HepG2 (cell line): Measurements from ENCODE around the gene NOP14. TPM values are rescaled to one million over a fixed set of nuclear protein-coding genes. Genes with fewer than 3 reads are reported as not detected.

ENCODE experiments used
- ATAC-seq: fragments of 200-7000 bp; cut with Tn5 transposase; 3 replicates; pipeline ENCODE4 v1.9.1; 2020; ENCODE audit warnings: mild to moderate bottlenecking, moderate library complexity
- BruUV-seq: library from RNA; stranded (reverse); fragments of 400-500 nt; replicated peaks from 2 replicates; lab custom pipeline; 2021; lab: Mats Ljungman, UMichigan
- CTCF ChIA-PET: fragments of 300-600 bp; formaldehyde crosslinking; extraction: SDS; loops from one replicate; lab custom pipeline; 2021; ENCODE audit warnings: low total read pairs, inconsistent platforms, low intra/inter-chr PET ratio; lab: Yijun Ruan, JAX
- POLR2A ChIA-PET: fragments of 350-600 bp; sonication (Branson Sonifier 250); formaldehyde crosslinking; loops from one replicate; lab custom pipeline; 2020; ENCODE audit warnings: antibody characterized with exemption, inconsistent platforms; lab: Yijun Ruan, JAX
- DNase-seq: peaks from one replicate; pipeline ENCODE4 v3.0.0-alpha.2; 2015; ENCODE audit warnings: low spot score
- FAIRE-seq: peaks from 3 replicates; lab custom pipeline; 2011; peaks lifted over from hg19 to GRCh38; lab: Jason Lieb, UNC
- H2AFZ ChIP-seq: one replicate; pipeline ENCODE4 v1.6.1; 2011; ENCODE audit warnings: low read length, inconsistent platforms
- H3K27ac ChIP-seq: fragments of 300-600 bp; 3 replicates; pipeline ENCODE4 v1.8.0; 2011; ENCODE audit warnings: mixed run types, mild to moderate bottlenecking, mixed read lengths, low read length, inconsistent platforms; ENCODE audit not compliant: insufficient read depth; ENCODE audit errors: extremely low read length
- H3K27me3 ChIP-seq, 2 experiments: fragments of 200-600 bp in 1 of 2; 2 replicates in 1 of 2; 3 replicates in 1 of 2; pipeline versions ENCODE4 v1.6.0 to v1.8.0; 2011; ENCODE audit warnings: low read length in 2 of 2, mild to moderate bottlenecking in 2 of 2, moderate library complexity in 2 of 2, inconsistent platforms in 1 of 2; ENCODE audit not compliant: insufficient read depth in 2 of 2, control insufficient read depth in 1 of 2
- H3K36me3 ChIP-seq, 2 experiments: fragments of 200-600 bp in 1 of 2; replicated peaks in 1 of 2; 2 replicates in 1 of 2; 3 replicates in 1 of 2; pipeline versions ENCODE4 v1.5.1 to v1.8.0; 2011; ENCODE audit warnings: low read length in 2 of 2, inconsistent platforms in 1 of 2; ENCODE audit not compliant: insufficient read depth in 2 of 2, control insufficient read depth in 1 of 2
- H3K4me1 ChIP-seq: 2 replicates; pipeline ENCODE4 v1.5.1; 2012; ENCODE audit warnings: low read length, inconsistent platforms; ENCODE audit not compliant: insufficient read depth
- H3K4me2 ChIP-seq: 2 replicates; pipeline ENCODE4 v1.6.0; 2011; ENCODE audit warnings: low read depth, low read length, inconsistent platforms
- H3K4me3 ChIP-seq, 3 experiments: fragments of 200-600 bp in 1 of 3; sonication (generic), shearing (Covaris generic) in 1 of 3; replicated peaks in 1 of 3; 2 replicates each; pipeline ENCODE4 v1.5.1; 2011 to 2016; ENCODE audit warnings: low read length in 3 of 3, inconsistent platforms in 2 of 3, low read depth in 2 of 3, mild to moderate bottlenecking in 2 of 3, control low read depth in 1 of 3, mixed read lengths in 1 of 3; ENCODE audit not compliant: insufficient read depth in 1 of 3
- H3K79me2 ChIP-seq: one replicate; pipeline ENCODE4 v1.6.1; 2011; ENCODE audit warnings: low read length, inconsistent platforms; ENCODE audit not compliant: insufficient read depth
- H3K9ac ChIP-seq: 2 replicates; pipeline ENCODE4 v1.6.0; 2011; ENCODE audit warnings: mild to moderate bottlenecking, low read depth, low read length, inconsistent platforms; ENCODE audit not compliant: insufficient read depth
- H3K9me3 ChIP-seq: 2 replicates; pipeline ENCODE4 v1.5.1; 2012; ENCODE audit warnings: mild to moderate bottlenecking, low read length
- H4K20me1 ChIP-seq: 2 replicates; pipeline ENCODE4 v1.6.0; 2011; ENCODE audit warnings: inconsistent platforms, mild to moderate bottlenecking, low read length, moderate library complexity; ENCODE audit not compliant: insufficient read depth
- AGO2 ChIP-seq: fragments of 200-400 bp; formaldehyde crosslinking; optimal IDR thresholded peaks from 2 replicates; pipeline ENCODE3; 2017; ENCODE audit warnings: mild to moderate bottlenecking, low read depth, low read length, moderate library complexity
- PLRG1 ChIP-seq: fragments of 450-650 bp; conservative IDR thresholded peaks from 2 replicates; pipeline ENCODE4 v1.6.1; 2016
- POLR2G ChIP-seq: fragments of 200-400 bp; formaldehyde crosslinking; IDR thresholded peaks from 2 replicates; pipeline ENCODE4 v1.6.1; 2018; ENCODE audit warnings: mild to moderate bottlenecking, low read depth, low read length, moderate library complexity
- RBFOX2 ChIP-seq: fragments of 200-400 bp; formaldehyde crosslinking; IDR thresholded peaks from 2 replicates; pipeline ENCODE4 v1.6.1; 2017; ENCODE audit warnings: low read depth, mild to moderate bottlenecking, low read length
- RBM22 ChIP-seq: fragments of 200-400 bp; formaldehyde crosslinking; optimal IDR thresholded peaks from 2 replicates; pipeline ENCODE3; 2017; ENCODE audit warnings: mild to moderate bottlenecking, low read length, moderate library complexity
- ZNF143 ChIP-seq: sonication (generic); formaldehyde crosslinking; IDR thresholded peaks from 2 replicates; pipeline ENCODE4 v1.4.0; 2020; ENCODE audit warnings: missing genetic modification reagents
- ZNF713 ChIP-seq: sonication (generic); formaldehyde crosslinking; IDR thresholded peaks from 2 replicates; pipeline ENCODE4 v1.4.0; 2020; ENCODE audit warnings: mild to moderate bottlenecking, missing genetic modification reagents
- WGBS: methylation state at CpG from one replicate; pipeline ENCODE4 v1.1.6; 2017; ENCODE audit warnings: low lambda C conversion rate; 5-methylcytosine and 5-hydroxymethylcytosine counted together
- in situ Hi-C: cut with HindIII; loops from 2 replicates; pipeline ENCODE4 v1.10.0; 2017; ENCODE audit warnings: low pct_unique_long_range_greater_than_20kb; ENCODE audit not compliant: extremely low pct_ligation_motif_present
- intact Hi-C: fragments of 100-400 bp; cut with micrococcal nuclease; formaldehyde crosslinking; loops from one replicate; pipeline ENCODE4 v1.10.0; 2022; ENCODE audit not compliant: unreplicated experiment
- polyA plus RNA-seq, 8 experiments: library from polyadenylated mRNA; depleted of rRNA in 3 of 8; stranded (reverse) in 7 of 8; unstranded in 1 of 8; fragments of >200 nt; fragmentation: Illumina TruSeq in 4 of 8; extraction: Trizol in 4 of 8; gene quantifications; 2 replicates each; pipeline versions ENCODE4 v1.2.1 to v1.2.3, GENCODE V29; 2011 to 2016; ENCODE audit warnings: low read depth in 4 of 8, missing spikeins in 1 of 8, mixed read lengths in 1 of 8; ENCODE audit not compliant: insufficient read depth in 1 of 8
- total RNA-seq, 5 experiments: library from RNA; depleted of rRNA; stranded (reverse); fragments of >200 nt; fragmentation: Illumina TruSeq; extraction: Trizol; gene quantifications; 2 replicates each; pipeline ENCODE4 v1.2.3, GENCODE V29; 2016; ENCODE audit warnings: low read depth in 1 of 5
- TF ChIP-seq, protein P1 (sequence below): IDR thresholded peaks from 2 replicates; pipeline ENCODE4 v1.6.1; 2012; ENCODE audit warnings: low read length, improper control_type of control experiment

The NOP14 gene
- total and polyA plus RNA-seq, 2 of the 13 experiments (the other 11 are each of a cell fraction or from before 2014, with no cell fraction given) = 6.9 to 47.9 TPM

DNA sequence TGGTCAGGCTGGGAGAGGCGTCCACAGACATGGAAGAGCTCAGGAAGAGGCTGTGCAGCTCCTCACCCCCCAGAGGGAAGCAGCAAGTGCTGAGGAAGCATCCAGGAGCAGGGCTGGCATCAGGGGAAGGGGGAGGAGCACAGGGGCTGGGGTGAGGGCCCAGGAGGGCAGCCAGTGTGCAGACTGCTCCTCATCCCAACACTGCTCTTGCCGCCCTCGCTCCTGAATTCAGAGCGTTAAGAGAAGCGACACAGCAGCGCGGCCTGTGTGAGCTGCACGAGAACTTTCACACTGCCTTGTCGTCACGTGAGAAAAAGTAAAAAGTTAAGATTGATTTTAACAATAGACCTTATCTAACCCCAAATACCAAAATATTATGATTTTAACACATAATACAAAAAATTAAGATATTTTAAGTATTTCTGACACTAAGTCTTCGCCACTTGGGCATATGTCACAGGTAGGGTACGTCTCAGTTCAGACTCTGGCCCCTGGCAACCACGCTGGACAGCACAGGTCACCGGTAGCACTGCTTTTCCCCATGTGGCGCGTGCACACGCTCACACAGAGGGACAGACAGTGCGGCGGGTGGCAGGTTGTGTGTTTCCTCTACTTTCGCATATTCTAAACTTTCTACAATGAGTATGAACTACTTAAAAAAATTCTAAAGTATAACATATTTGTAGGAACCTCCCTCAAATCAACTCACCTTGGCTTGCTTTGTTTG is 19.7 kb downstream of the NOP14 start (continued):
- TF ChIP-seq, protein P1, sequence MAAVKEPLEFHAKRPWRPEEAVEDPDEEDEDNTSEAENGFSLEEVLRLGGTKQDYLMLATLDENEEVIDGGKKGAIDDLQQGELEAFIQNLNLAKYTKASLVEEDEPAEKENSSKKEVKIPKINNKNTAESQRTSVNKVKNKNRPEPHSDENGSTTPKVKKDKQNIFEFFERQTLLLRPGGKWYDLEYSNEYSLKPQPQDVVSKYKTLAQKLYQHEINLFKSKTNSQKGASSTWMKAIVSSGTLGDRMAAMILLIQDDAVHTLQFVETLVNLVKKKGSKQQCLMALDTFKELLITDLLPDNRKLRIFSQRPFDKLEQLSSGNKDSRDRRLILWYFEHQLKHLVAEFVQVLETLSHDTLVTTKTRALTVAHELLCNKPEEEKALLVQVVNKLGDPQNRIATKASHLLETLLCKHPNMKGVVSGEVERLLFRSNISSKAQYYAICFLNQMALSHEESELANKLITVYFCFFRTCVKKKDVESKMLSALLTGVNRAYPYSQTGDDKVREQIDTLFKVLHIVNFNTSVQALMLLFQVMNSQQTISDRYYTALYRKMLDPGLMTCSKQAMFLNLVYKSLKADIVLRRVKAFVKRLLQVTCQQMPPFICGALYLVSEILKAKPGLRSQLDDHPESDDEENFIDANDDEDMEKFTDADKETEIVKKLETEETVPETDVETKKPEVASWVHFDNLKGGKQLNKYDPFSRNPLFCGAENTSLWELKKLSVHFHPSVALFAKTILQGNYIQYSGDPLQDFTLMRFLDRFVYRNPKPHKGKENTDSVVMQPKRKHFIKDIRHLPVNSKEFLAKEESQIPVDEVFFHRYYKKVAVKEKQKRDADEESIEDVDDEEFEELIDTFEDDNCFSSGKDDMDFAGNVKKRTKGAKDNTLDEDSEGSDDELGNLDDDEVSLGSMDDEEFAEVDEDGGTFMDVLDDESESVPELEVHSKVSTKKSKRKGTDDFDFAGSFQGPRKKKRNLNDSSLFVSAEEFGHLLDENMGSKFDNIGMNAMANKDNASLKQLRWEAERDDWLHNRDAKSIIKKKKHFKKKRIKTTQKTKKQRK = no peak

DNA sequence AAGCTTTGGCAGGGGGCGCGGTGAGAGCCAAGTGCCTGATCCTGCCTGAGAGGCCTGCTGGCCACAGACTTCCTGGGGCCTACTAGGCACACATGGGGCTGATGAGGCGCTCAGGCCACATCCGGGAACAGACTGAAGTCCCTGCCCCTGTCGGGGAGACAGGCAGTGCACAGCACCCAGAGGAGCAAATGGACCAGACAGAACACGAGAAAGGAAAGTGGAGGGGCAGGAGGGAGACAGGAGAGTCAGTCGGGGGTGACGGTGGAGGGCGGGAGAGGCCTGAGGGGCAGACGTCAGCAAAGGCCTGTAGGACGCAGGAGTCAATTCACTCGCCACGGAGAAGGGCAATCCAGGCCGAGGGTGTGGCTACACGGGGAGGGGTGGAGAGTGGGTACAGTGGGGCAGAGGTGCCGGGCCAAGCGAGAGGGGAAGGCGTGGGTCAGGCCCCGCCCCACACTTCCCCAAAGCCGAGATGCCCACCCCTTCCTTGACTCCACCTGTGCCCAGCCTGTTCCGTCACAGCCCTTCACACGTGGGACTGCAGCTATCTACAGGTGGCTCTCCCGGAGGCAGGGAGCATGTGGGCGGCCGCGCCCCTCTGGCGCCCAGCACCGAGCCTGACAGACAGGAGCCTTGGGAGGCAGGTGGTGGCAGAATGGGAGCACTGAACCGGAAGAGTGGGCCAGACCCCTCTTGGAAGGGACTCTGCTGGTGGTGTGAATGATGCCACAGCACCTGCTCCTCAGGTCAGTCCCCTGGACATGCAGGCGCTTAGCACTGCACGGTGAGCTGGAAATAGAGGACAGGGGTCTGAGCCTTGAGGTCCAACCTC is 20.5 kb downstream of the NOP14 start:
- 96% methylated on average over 23 of the region's 31 CpGs for WGBS
- POLR2A ChIA-PET = interaction anchor here (2.6 kb wide), 1 partner anchor 12 kb away, joined by 5 read pairs; no protein-coding TSS in a partner anchor
- Histone ChIP-seq H3K4me2 (no peak overlapping the region), H4K20me1 (peaks cover 5% of the 10 kb centered on the region; the same call in 1 of the 2 replicates), H3K4me3 (no peak overlapping the region), H2AFZ (no peak overlapping the region), H3K4me1 (peaks cover 2% of the 10 kb centered on the region), H3K9ac (no peak overlapping the region), H3K79me2 (no peaks in the 10 kb centered on the region), H3K27ac (no peak overlapping the region), H3K9me3 (no peaks in the 10 kb centered on the region), H3K27me3 (no peaks in the 10 kb centered on the region), H3K36me3 (peaks cover 55 to 92% of the 10 kb centered on the region in 2 experiments)
- TF ChIP-seq PLRG1 (no peak), RBM22 (peak; percentile 62), ZNF143 (CRISPR knock-in tag) (no peak), RBFOX2 (peak; percentile 42; the same call in 1 of the 2 replicates), AGO2 (peak; percentile 82), POLR2G (peak; percentile 18; the same call in 1 of the 2 replicates), ZNF713 (CRISPR knock-in tag) (no peak)
- DNase-seq (no peak), ATAC-seq (peak; percentile 4; the same call in 1 of the 3 replicates), FAIRE-seq (no peak)
- in situ Hi-C loops = no loop called here
- CTCF ChIA-PET = no interaction called here
- no TSS peak for BruUV-seq
- intact Hi-C loops = no loop called here
